ENCODE measurements around the gene LRRC59. TPM values are rescaled to one million over a fixed set of nuclear protein-coding genes. Genes with fewer than 3 reads are reported as not detected.

LRRC59 gene
- total RNA-seq, 1 experiment from 2014 or later = 221 TPM

- H3K36me3 ChIP-seq (ENCODE audit: control insufficient read depth in 1 of 2, insufficient read depth in 2 of 2, low read length in 2 of 2) = no peaks in the 10 kb centered on the region
- no peak overlapping the region for H3K27ac ChIP-seq (ENCODE audit: low read depth, low read length)
- no peak for ATAC-seq
- no TSS peak for BruUV-seq (replicated peaks)
- peaks cover 13 to 15% of the 10 kb centered on the region in 2 experiments for H3K4me1 ChIP-seq (ENCODE audit: control insufficient read depth in 1 of 2, insufficient read depth in 2 of 2, low read length in 2 of 2)
- DNase-seq (ENCODE audit: low read depth, low spot score) = no peak
- no peaks in the 10 kb centered on the region for H4K20me1 ChIP-seq (ENCODE audit: insufficient read depth)
- POLR2A ChIA-PET = no interaction called here
- intact Hi-C loops (cut with micrococcal nuclease) = no loop called here
- RAD21 ChIA-PET (ENCODE audit: low non-redundant PET in 1 of 2, low total read pairs in 2 of 2, uncharacterized antibody in 2 of 2, unreplicated experiment in 2 of 2) = no interaction called here
- no peaks in the 10 kb centered on the region for H3K9me3 ChIP-seq (ENCODE audit: control insufficient read depth in 1 of 2, insufficient read depth in 1 of 2, low read depth in 1 of 2, low read length in 2 of 2)
- no peaks in the 10 kb centered on the region for H3K9me2 ChIP-seq (ENCODE audit: insufficient read depth)
- no peak overlapping the region for H3K4me3 ChIP-seq (replicated peaks in 1 of 2; ENCODE audit: low read depth in 1 of 2, low read length in 2 of 2)
- no peaks in the 10 kb centered on the region for H3K79me2 ChIP-seq (ENCODE audit: insufficient read depth, low read length)
- no peak overlapping the region for H3K4me2 ChIP-seq (ENCODE audit: low read length)
- no peaks in the 10 kb centered on the region for H3K27me3 ChIP-seq (ENCODE audit: insufficient read depth, low read length)
- CTCF ChIA-PET = no interaction called here
- no peak overlapping the region for H2AFZ ChIP-seq (ENCODE audit: low read depth, low read length, poor library complexity, severe bottlenecking)
- no peak overlapping the region for H3K9ac ChIP-seq (ENCODE audit: low read length)
- TF ChIP-seq EZH2 (IDR thresholded peaks at IDR 0.05) = no peak
- no peak for TF ChIP-seq YY1 (IDR thresholded peaks at IDR 0.05; ENCODE audit: extremely low read depth, insufficient replicate concordance, low read depth, low read length)
- TF ChIP-seq SIN3A (IDR thresholded peaks at IDR 0.05; ENCODE audit: low read depth) = no peak
- no peak for TF ChIP-seq CTCF (IDR thresholded peaks at IDR 0.05 in 2 of 3, conservative IDR thresholded peaks at IDR 0.05 in 1 of 3; ENCODE audit: borderline replicate concordance in 1 of 3, insufficient read depth in 1 of 3, low read depth in 2 of 3, low read length in 2 of 3)
- TF ChIP-seq EZH2phosphoT487 (IDR thresholded peaks at IDR 0.05; ENCODE audit: borderline replicate concordance) = no peak
- TF ChIP-seq FOSL1 (IDR thresholded peaks at IDR 0.05; ENCODE audit: low read depth) = no peak
- TF ChIP-seq RAD21 (IDR thresholded peaks at IDR 0.05; ENCODE audit: low read depth) = no peak
- TF ChIP-seq EGR1 (IDR thresholded peaks at IDR 0.05; ENCODE audit: low read depth) = no peak
- no peak for TF ChIP-seq ELF1 (IDR thresholded peaks at IDR 0.05; ENCODE audit: borderline replicate concordance, low read depth)
- no peak for TF ChIP-seq TCF7L2 (IDR thresholded peaks at IDR 0.05; ENCODE audit: borderline replicate concordance, extremely low read depth, insufficient read depth, insufficient read length)
- no peak for TF ChIP-seq POLR2AphosphoS5 (IDR thresholded peaks at IDR 0.05; ENCODE audit: low read depth, low read length)
- no peak for TF ChIP-seq ATF3 (IDR thresholded peaks at IDR 0.05)
Measured at GRCh38 chr17:50440172-50440837, 43.0 kb upstream of the LRRC59 start.
